ENCODE measurements around the gene RTP5.

The RTP5 gene

GRCh38 chr2:241844066-241844728 is 25.3 kb upstream of the RTP5 start:
- no peak for FAIRE-seq

DNA sequence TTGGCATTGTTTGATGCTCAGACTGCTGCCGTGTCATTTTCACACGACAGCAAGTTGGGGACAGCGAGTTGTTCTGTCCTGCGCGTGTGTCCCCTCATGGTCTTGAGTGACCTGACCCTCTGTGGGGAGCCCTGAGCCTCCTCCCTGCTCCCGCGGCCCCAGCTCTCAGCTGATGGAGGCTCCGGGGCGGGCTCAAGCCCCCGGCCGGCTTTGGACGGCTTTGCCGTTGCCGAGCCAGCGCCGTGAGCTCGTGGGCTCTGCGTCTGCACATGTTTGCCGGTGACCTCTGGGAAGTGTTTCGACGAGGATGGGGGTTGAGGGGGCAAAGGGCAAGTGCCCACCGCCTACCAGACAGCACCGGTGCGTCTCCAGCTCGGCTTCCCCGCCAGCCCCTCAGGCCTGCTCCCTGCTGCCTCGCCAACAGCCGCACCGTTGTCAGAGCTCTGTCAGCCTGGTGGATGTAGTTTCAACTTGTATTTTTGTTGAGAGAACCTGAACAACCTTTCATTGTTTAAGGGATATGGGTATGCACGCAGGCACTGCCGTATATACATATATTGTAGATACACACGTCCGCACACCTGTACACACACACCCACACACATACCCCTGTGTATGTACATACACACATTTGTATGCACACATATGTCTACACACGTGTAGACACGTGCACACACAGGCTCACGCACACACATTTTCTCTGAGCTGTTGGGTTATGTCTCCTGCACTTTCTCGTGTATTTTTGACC is 24.5 kb upstream of the RTP5 start:
- FAIRE-seq: no peak

DNA sequence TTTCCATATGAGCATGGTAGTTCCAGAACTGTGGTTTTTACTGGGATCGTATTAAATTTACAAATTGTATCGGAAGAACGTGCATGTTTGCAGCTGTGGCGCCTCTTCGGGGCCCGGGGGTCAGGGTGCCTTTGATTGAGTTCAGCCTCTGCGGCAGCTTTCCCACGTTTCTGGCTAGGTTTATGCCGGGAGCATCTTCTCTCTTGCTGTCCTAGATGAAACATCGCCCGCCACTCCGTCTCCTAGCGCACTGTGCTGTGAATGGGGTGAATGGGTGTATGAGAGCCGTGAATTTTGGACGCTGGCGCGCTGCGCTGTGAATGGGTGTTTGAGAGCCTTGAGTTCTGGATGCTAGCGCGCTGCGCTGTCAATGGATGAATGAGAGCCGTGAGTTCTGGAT is 23.1 kb upstream of the RTP5 start:
- no peak for FAIRE-seq

GRCh38 chr2:241848761-241849615 is 20.5 kb upstream of the RTP5 start:
- FAIRE-seq: no peak

DNA sequence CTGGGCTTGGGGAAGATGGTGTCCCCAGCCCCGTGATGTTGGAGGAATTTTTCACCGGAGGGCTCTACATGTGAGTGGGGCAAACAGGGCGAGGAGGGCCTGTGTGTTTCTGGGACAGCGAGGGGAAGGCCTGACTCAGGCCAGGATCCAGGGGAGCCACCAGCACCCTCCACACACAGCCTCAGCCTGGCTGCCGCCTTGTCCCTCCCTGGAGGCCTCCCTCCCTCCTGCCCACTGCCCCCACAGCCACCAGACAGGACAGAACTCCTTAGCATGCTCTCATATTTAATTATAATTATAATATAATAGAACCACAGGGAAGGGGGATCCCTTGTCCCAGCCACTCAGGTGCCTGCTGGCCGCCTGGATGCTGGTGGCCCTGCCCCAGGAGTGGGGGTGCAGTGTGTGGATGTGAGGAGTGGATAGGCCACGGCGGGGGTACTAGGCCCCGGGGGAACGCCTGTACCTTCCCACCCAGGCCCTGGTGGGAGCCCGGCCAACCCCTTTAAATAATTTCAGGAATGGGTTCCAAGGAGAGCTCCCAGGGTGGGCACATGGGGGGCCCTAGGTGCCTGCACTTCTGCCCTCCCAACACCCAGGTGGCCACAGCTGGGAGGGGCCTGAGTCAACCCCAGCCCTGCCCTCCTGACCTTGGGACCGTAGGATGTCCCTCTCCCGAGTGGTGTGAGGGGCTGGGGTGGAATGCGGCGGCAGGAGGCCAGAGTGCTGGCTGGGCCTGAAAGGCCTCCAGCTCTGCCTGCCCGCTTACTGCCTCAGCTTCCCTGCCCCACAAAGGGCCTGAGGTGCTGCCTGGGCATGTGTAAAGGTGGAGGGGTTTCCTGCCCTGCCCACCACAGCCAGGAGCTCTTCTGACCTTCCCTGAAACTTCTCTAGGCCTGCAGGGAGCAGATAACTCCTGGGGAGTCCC is 19.6 kb upstream of the RTP5 start:
- no peak for FAIRE-seq

DNA sequence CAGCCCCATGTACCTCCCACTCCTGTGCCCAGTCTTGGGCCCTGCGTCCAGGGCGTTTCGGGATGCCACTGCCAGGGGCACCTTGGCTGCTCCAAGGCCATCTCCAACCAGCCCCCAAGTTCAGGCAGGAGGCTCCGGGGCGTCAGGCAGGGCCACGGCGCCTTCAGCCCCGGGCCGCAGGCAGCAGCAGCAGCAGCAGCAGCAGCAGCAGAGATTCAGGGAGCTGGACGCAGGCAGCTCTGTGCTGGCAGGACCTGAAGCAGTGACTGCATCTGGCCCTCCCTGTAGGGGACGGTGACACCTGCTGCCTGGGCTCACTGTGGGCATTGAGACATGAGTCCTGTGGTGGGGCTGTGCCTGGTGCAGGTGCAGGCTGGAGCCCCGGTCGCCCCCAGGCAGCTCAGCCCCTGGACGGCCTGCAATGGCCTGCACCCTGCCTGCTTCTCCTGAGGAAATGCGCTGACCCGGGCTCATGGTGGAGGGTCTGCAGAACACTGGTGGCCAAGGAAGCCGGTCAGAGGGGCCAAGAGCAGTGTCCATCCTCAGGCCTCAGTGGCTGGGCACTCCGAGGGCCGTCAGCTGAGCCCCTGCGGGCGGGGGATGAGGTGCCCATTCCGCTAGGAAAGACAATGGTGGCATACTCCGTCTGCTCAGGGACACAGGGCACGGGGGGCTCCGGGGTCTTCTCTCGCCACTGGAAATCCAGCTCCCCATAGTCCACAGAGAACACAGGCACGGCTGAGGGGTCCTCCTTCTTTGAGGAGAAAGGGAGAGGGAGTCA is 18.8 kb upstream of the RTP5 start:
- FAIRE-seq: no peak

GRCh38 chr2:241851325-241852115 is 18.0 kb upstream of the RTP5 start:
- FAIRE-seq: no peak

- FAIRE-seq: no peak
These were observed 17.2 kb upstream of the RTP5 start for GRCh38 chr2:241852116-241852980.

GRCh38 chr2:241852981-241853631 is 16.4 kb upstream of the RTP5 start:
- no peak for FAIRE-seq

GRCh38 chr2:241853651-241854341 is 15.7 kb upstream of the RTP5 start:
- no peak for FAIRE-seq

DNA sequence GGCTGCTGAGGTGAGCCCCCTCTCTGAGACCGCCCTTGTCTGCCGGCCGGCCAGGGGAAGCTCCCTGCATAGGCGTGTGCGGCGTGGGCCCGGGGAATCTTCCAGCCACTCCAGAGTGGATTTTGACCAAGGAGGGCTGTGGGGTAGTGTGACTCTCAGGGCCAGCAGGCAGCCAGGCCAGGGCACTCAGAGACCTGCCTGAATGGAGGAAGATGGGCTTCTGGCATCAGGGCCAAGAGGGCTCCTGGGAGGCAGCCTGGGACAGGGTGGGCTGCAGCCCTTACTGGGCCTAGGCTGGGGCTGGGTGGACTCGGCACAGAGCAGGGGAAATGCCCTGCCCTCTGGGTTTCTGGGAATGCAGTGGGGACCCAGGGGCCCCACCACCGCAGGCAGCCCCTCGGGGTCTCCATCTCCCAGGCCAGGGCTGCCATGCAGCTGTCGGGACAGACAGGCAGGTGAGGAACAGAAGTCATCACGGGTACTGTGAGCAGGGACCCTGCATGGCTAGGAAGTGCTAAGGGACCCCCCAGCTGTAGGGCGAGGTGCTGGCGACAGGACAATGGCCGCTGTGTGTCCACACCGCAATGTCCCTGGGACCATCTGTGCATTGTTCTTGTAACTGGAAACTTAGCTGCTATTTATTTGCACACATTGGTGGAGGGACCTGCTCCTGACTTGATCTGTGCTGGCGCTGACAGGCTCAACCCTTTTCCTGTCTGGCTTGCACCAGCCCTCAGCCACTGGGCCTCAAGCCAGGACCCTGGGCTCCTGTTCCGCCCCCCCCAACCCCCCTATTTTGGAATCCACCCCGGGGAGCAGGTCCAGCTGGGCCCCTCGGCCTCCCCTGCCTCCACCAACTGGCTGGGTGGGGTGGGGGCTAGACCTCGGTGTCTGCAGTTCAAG is 14.9 kb upstream of the RTP5 start:
- no peak for FAIRE-seq

DNA sequence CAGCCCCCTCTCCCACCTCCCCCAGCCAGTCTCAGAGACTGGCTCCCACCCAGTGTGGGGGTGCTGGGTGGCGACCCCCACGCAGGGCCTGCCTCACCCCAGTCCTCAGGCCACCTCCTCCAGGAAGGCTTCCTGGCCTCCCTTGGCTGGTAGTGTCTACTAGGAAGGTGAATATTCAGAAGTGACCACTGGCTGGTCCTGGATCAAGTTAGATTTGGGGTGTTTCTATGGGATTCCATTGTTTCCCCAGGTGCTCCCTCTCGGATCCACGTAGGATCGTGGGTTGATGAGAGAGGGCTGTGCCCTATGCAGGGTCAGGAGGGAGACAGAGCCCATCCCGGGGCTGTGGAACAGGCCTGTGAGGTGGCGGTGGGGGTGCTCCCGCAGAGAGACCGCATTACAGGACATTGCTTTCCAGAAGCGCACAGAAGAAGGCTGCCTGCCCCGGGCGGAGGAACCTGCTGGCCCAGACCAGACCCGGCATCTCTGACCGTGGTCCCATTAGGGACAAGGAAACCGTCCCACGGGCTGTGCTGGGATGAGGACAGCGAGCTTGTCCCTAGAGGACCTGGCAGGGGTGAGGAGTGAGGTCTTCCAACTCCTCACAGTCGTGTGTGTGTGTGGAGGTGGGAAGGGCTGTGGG is 14.2 kb upstream of the RTP5 start:
- no peak for FAIRE-seq

DNA sequence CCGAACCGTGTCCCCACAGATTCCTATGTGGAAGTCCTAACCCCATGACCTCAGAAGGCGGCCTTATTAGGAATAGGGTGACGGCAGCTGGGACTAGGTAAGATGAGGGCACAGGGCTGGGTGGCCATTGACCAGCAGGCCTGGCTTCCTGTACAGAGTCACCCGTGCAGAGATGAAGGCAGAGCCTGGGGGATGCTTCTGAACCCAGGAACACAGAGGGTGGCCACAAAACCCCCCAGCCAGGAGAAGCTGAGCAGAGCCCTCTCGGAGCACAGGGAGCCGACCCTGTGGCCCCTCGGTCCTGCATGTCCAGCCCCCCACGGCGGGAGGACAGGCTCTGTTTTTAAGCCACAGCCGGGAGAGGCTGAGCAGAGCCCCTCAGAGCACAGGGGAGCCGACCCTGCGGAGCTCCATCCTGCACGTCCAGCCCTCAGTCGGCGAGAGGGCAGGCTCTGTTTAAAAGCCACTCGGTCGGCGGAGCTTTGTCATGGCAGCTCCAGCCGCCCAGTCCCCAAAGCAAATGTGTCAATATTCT is 13.6 kb upstream of the RTP5 start:
- no peak for FAIRE-seq

GRCh38 chr2:241857041-241857541 is 12.4 kb upstream of the RTP5 start:
- FAIRE-seq: no peak

- FAIRE-seq: no peak
These were observed 11.9 kb upstream of the RTP5 start for GRCh38 chr2:241857572-241858121.
